Measurements from ENCODE around the gene UFC1.

UFC1 gene

GRCh38 chr1:161133220-161133740 lies 20.5 kb upstream of the UFC1 start:
- DNase-seq (ENCODE audit: low read depth): no peak

DNA sequence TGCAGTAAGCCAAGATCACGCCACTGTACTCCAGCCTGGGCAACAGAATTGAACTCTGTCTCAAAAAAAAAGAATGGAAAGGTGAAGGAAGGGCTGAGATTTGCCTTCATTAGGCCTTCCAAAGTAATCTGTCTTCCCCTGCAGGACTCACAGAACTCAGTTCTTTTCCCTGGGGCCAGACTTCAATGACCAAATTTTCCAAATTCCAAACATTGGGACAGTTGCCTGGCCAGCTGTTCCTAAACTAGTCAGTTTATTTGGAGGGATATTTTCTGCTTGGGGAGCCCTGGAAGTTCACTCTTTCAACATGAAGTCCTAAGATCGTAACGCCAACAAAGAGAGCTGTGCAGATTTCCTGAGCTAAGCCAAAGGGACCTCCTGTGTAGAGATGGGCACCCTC lies 15.9 kb upstream of the UFC1 start:
- no peak for DNase-seq (ENCODE audit: low read depth)

DNA sequence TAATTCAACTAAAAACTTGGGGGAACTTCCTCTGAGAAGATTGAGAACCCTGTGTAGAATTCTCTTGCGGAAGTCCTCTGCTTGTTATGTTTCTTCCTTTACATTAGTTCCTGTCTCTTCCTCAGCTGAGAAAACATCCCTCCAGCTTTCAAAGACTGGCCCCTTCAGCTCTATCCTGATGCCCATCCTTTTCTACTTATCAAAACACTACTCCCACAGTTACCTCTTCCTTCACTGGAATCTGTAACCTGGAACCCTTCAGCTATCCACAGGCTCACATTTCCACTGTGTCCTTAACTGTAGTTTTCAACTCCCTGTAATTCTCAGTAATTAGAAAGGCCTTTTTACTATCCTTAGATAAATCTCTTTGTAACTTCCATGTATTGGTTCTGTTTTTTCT lies 15.3 kb upstream of the UFC1 start:
- no peak for DNase-seq (ENCODE audit: low read depth)

- peak; percentile 27 for DNase-seq (ENCODE audit: low read depth)
Measured at GRCh38 chr1:161139766-161140165, 14.0 kb upstream of the UFC1 start.

DNA sequence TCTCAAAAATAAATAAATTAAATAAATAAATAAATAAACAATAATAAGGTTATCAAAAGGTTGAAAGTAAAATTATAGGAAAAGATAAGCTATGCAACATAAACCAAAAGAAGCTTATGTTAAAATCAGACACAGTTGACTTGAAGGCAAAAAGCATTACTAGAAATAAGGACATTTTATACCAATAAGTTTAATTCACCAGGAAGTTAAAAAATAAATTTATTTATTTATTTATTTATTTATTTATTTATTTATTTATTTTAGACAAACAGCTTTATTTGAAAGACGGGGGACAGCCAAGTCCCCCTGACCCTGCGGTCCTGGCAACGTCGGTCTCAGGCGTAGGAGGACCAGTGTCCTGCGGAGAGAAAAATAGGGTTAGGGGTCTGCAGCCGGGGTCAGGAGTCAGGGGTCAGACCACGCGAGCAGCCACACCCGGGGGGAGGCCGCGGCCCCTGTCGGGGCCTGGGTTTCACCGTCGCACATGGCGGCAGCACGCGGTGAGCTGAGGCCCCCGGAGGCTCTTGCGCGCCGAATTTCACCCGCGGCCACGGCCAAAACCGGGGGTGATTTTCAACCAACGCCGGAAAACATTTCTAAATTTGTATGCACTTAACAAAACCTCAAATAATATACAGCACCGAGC lies 12.9 kb upstream of the UFC1 start:
- no peak for DNase-seq (ENCODE audit: low read depth)

DNA sequence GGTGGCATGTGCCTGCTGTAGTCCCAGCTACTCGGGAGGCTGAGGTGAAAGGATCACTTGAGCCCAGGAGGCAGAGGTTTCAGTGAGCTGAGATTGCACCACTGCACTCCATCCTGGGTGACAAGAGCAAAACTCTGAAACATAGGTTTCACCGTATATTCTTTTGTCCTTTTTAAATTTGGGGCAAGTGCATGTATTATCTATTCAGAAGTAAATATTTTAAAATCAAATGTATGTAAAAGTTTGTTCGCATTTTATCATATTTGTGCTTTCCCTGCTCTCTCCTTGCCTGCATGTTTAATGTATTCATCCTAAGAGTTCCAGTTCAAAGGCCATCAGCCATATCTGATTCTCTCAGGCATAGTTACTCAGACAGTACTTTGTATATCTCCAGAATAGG lies 7.9 kb upstream of the UFC1 start:
- no peak for DNase-seq (ENCODE audit: low read depth)

- DNase-seq (ENCODE audit: low read depth): no peak
Measured at GRCh38 chr1:161153176-161153575, 602 bp upstream of the UFC1 start.

- DNase-seq (ENCODE audit: low read depth): no peak
Measured at GRCh38 chr1:161157867-161158266, 4.1 kb downstream of the UFC1 start.

GRCh38 chr1:161158316-161159010 lies 4.7 kb downstream of the UFC1 start:
- DNase-seq (ENCODE audit: low read depth): no peak

DNA sequence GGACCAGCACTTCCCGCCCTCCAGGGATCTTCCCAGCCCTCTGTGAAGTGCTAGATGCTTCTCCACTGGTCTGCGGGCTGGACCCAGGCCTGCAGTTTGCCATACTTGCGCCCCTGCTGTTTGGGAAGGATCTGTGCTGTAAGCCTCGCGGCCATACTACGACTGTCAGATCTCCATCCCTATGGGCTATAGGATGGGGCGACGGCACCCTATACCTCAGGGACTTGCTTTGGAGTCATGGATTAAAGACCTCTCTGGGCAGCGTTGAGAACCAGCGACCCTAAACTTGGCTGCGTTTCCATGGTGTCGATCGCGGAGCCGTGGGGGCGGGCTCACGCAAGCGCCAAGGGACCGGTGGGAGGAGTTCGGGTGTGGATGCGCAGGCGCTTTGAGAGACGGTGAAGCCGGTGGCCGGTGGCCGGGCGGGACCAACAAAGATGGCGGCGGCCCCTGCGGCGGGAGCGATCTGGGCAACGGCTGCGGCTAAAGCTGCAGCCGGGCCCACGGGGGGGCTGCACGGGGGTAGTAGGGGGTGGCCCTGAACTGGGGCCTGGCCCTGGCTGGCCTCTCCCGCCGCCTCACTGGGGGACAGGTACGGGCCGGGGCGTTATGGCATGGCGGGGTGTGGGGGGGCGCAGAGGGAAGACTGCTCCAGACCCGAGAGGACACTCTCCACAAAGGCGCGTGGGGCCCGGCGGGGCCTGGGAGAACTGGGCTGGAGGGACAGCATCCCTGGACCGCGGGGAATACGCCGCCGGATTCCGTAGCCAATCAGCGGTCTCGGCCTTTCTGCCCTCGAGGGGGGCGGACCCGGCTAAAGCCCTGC lies 5.5 kb downstream of the UFC1 start, which contains the start of gene USP21:
Gene USP21, plus strand, starts transcription at position 414 of the 826 bp plus-strand sequence. CDS start 1,141 bp downstream, outside the sequence.
- DNase-seq (ENCODE audit: low read depth): peak; percentile 75

- no peak for DNase-seq (ENCODE audit: low read depth)
Measured at GRCh38 chr1:161159913-161160243, 6.1 kb downstream of the UFC1 start.

DNA sequence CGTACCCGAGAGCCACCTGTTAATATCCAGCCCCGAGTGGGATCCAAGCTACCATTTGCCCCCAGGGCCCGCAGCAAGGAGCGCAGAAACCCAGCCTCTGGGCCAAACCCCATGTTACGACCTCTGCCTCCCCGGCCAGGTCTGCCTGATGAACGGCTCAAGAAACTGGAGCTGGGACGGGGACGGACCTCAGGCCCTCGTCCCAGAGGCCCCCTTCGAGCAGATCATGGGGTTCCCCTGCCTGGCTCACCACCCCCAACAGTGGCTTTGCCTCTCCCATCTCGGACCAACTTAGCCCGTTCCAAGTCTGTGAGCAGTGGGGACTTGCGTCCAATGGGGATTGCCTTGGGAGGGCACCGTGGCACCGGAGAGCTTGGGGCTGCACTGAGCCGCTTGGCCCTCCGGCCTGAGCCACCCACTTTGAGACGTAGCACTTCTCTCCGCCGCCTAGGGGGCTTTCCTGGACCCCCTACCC lies 6.9 kb downstream of the UFC1 start:
- no peak for DNase-seq (ENCODE audit: low read depth)

- no peak for DNase-seq (ENCODE audit: low read depth)
Measured at GRCh38 chr1:161161652-161162051, 7.9 kb downstream of the UFC1 start.

DNA sequence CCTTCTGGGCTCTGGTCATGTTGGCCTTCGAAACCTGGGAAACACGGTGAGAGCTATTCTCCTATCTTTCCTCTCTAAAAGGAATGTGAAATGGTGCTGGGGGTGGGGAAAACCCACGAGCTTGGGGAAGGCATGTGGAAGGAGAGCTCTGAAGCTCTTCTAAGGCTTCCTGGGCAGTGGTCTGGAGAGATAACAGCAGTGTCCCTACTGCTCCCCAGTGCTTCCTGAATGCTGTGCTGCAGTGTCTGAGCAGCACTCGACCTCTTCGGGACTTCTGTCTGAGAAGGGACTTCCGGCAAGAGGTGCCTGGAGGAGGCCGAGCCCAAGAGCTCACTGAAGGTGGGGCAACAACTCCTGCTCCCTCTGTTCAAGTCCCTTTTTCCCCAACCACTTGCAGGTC lies 8.3 kb downstream of the UFC1 start:
- no peak for DNase-seq (ENCODE audit: low read depth)

DNA sequence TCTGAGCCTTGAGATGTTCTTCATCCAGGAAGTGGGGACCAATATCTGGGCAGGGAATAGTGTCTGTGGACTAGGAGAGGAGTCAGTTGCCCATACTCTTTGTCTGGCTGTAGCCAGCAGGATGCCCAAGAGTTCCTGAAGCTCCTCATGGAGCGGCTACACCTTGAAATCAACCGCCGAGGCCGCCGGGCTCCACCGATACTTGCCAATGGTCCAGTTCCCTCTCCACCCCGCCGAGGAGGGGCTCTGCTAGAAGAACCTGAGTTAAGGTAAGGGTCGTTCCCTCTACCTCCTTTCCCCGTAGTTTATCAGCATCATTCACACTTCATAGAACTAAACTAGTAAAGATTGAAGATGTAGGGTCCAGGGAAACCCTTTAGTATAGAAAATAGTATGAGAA lies 9.0 kb downstream of the UFC1 start:
- DNase-seq (ENCODE audit: low read depth): no peak

GRCh38 chr1:161163793-161164192 lies 10.0 kb downstream of the UFC1 start:
- DNase-seq (ENCODE audit: low read depth): no peak

GRCh38 chr1:161164901-161165610 lies 11.3 kb downstream of the UFC1 start:
- no peak for DNase-seq (ENCODE audit: low read depth)

- DNase-seq (ENCODE audit: low read depth): peak; percentile 98
Measured at GRCh38 chr1:161165742-161166668, 12.2 kb downstream of the UFC1 start, which contains the start of gene PPOX. Gene PPOX, plus strand, starts transcription at chr1:161166426. Its CDS starts 422 bp downstream, at chr1:161166848.

- no peak for DNase-seq (ENCODE audit: low read depth)
Measured at GRCh38 chr1:161166669-161167548, 13.1 kb downstream of the UFC1 start.

GRCh38 chr1:161168906-161169305 lies 15.1 kb downstream of the UFC1 start:
- DNase-seq (ENCODE audit: low read depth): no peak

Measured in stromal cell of bone marrow (primary cell).